Choroid plexus epithelial cell (primary cell): Measurements from ENCODE around the gene ZP3.
"Not testable (repeated sequence)": the region's sequence is repeated elsewhere in the genome, so short reads cannot be mapped to it uniquely, and the experiment has no call there.

ENCODE experiments used
- DNase-seq: peaks from one replicate; pipeline ENCODE4 v3.0.0-alpha.2; 2010; ENCODE audit warnings: low read depth
- H3K4me3 ChIP-seq: 2 replicates; pipeline ENCODE4 v1.5.1; 2011; ENCODE audit warnings: low read depth, mild to moderate bottlenecking, control low read depth, low read length, moderate library complexity
- TF ChIP-seq, protein P1 (sequence below): conservative IDR thresholded peaks from 2 replicates; pipeline ENCODE4 v1.5.1; 2011; ENCODE audit warnings: low read depth, mild to moderate bottlenecking, control low read depth, inconsistent platforms, low read length, moderate library complexity

ZP3 gene

DNA sequence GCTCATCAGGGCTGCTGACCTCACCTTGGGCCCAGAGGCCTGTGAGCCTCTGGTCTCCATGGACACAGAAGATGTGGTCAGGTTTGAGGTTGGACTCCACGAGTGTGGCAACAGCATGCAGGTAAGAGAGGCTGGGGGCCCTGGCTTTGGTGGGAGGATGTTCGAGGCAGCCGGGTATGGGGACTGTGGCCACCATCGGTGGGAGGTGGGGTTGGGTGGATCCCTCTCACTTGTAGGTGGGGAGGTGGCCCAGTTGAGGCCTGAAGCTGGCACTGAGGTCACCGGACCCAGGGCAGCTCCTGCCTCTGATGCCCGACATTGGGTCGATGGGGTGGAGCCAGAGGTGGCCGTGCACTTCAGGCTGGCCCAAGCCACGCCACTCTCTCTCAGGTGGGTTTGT is 406 bp downstream of the ZP3 start:
- TF ChIP-seq, protein P1, sequence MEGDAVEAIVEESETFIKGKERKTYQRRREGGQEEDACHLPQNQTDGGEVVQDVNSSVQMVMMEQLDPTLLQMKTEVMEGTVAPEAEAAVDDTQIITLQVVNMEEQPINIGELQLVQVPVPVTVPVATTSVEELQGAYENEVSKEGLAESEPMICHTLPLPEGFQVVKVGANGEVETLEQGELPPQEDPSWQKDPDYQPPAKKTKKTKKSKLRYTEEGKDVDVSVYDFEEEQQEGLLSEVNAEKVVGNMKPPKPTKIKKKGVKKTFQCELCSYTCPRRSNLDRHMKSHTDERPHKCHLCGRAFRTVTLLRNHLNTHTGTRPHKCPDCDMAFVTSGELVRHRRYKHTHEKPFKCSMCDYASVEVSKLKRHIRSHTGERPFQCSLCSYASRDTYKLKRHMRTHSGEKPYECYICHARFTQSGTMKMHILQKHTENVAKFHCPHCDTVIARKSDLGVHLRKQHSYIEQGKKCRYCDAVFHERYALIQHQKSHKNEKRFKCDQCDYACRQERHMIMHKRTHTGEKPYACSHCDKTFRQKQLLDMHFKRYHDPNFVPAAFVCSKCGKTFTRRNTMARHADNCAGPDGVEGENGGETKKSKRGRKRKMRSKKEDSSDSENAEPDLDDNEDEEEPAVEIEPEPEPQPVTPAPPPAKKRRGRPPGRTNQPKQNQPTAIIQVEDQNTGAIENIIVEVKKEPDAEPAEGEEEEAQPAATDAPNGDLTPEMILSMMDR, result no peak
- no peak for DNase-seq

DNA sequence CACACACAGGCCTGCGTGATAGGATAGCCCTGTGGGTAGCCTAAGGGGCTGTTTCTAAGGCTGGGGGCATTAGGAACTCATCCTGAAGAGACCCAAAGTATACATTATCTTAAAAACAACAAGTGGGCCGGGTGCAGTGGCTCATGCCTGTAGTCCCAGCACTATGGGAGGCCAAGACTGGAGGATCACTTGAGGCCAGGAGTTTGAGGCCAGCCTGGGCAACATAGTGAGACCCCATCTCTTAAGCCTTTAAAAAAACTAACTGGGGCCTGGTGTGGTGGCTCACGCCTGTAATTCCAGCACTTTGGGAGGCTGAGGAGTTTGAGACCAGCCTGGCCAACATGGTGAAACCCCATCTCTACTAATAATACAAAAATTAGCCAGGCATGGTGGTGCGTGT is 808 bp downstream of the ZP3 start:
- DNase-seq, H3K4me3 ChIP-seq: not testable (repeated sequence)

More for the DNA sequence above, 406 bp downstream of the ZP3 start:
- H3K4me3 ChIP-seq, result no peak overlapping the region

DNA sequence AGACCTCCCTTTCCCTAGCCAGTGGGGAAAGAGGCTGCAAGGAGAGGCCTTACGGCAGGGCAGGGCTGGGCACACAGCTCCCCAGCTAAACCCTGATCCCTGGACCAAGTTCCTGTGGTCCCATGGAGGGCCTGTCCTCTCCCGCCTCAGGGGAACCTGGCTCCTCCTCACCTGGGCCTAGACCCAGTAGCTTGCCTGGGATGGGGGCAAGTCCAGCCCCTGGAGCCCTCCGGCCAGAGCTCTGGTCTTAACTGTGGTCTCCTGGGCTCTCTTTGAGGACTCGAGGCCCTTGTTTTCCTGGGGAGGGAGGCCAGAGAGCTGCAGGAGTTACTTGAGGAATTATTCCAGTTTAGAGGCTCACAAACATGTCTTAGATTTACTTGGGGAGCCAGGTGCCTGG is 1.5 kb downstream of the ZP3 start:
- no peak overlapping the region for H3K4me3 ChIP-seq
- TF ChIP-seq, protein P1, result no peak
- no peak for DNase-seq

GRCh38 chr7:76427635-76428034 is 2.9 kb downstream of the ZP3 start:
- no peak for DNase-seq
- TF ChIP-seq, protein P1, result no peak
- no peak overlapping the region for H3K4me3 ChIP-seq

- DNase-seq, result no peak
- TF ChIP-seq, protein P1, result no peak
- H3K4me3 ChIP-seq, result no peak overlapping the region
These were observed 3.5 kb downstream of the ZP3 start for GRCh38 chr7:76428149-76428823.

DNA sequence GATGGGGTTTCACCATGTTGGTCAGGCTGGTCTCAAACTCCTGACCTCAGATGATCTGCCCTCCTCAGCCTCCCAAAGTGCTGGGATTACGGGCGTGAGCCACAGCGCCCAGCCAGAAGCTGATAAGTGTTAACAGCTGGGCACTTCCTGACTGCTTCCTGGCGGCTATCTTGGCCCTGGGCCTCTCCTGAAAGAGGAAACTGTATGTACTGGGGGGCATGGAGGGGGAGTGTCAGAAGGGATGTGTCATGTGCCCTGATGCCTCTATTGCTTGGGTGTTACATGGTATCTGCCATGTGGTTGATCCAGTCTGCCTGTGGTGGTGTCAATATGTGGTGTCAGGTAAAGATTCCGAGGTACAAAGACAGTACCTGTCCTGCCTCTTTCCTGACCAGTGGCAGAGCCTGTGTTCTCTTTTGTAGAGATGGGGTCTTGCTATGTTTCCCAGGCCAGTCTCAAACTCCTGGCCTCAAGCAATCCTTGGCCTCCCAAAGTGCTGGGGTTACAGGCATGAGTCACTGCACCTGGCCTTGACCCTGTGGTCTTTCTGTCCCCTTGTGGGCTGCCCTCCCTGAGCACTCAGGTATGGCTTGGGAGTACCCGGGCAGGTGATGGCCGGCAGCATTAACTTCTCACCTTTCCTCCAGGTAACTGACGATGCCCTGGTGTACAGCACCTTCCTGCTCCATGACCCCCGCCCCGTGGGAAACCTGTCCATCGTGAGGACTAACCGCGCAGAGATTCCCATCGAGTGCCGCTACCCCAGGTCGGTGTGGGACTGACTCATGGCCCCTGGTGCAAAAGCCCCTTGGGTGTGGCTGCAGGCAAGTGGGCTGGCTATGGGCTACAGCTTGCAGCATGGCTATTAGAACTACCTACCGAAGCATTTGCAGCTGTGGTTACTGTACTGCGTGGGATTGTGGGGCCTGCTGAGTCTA is 4.4 kb downstream of the ZP3 start:
- TF ChIP-seq, protein P1, result no peak
- peak; percentile 37 for DNase-seq
- no peak overlapping the region for H3K4me3 ChIP-seq

GRCh38 chr7:76430211-76430610 is 5.5 kb downstream of the ZP3 start:
- DNase-seq, result no peak
- TF ChIP-seq, protein P1, result no peak
- no peak overlapping the region for H3K4me3 ChIP-seq
